Neural cell (in vitro differentiated cells): ENCODE results near the gene SERGEF. TPM values are rescaled to one million over a fixed set of nuclear protein-coding genes. Genes with fewer than 3 reads are reported as not detected.

Experiments used
- H2AFZ ChIP-seq: fragments of 200-600, 300-800 bp; sonication (generic), shearing (Covaris generic); 2 replicates; pipeline ENCODE4 v1.6.0; 2014; ENCODE audit warnings: low read depth, mild to moderate bottlenecking, antibody characterized with exemption, low read length, moderate library complexity
- H3F3A ChIP-seq: fragments of 200-600 bp; shearing (Covaris generic); 2 replicates; pipeline ENCODE4 v1.6.1; 2016; ENCODE audit warnings: mild to moderate bottlenecking, moderate library complexity, mixed read lengths, antibody characterized with exemption, low read length; ENCODE audit not compliant: insufficient read depth, poor library complexity, severe bottlenecking
- H3K27ac ChIP-seq: fragments of 200-600, 300-800 bp; sonication (generic), shearing (Covaris generic); 2 replicates; pipeline ENCODE4 v1.5.1; 2014; ENCODE audit warnings: mild to moderate bottlenecking, low read length, moderate library complexity
- H3K27me3 ChIP-seq: fragments of 300-800, 200-600 bp; sonication (generic), shearing (Covaris generic); 2 replicates; pipeline ENCODE4 v1.6.0; 2014; ENCODE audit warnings: mild to moderate bottlenecking, low read depth, low read length, moderate library complexity; ENCODE audit not compliant: insufficient read depth
- H3K36me3 ChIP-seq: fragments of 300-800, 200-600 bp; sonication (generic), shearing (Covaris generic); 2 replicates; pipeline ENCODE4 v1.5.1; 2014; ENCODE audit warnings: mild to moderate bottlenecking, antibody characterized with exemption, low read length, moderate library complexity; ENCODE audit not compliant: insufficient read depth
- H3K4me2 ChIP-seq: fragments of 300-800, 200-600 bp; sonication (generic), shearing (Covaris generic); 2 replicates; pipeline ENCODE4 v1.6.0; 2014; ENCODE audit warnings: mild to moderate bottlenecking, low read length
- H3K4me3 ChIP-seq: fragments of 300-800, 200-600 bp; sonication (generic), shearing (Covaris generic); 2 replicates; pipeline ENCODE4 v1.5.1; 2014; ENCODE audit warnings: mild to moderate bottlenecking, low read length, moderate library complexity
- H3K79me2 ChIP-seq: fragments of 200-600 bp; shearing (Covaris generic); replicated peaks from 2 replicates; pipeline ENCODE4 v1.6.0; 2014; ENCODE audit warnings: mild to moderate bottlenecking, low read length, moderate library complexity; ENCODE audit not compliant: insufficient read depth
- H3K9ac ChIP-seq: fragments of 300-800, 200-600 bp; sonication (generic), shearing (Covaris generic); 2 replicates; pipeline ENCODE4 v1.6.1; 2016; ENCODE audit warnings: mild to moderate bottlenecking, low read length, mixed read lengths
- H3K9me2 ChIP-seq: fragments of 200-600 bp; shearing (Covaris generic); 2 replicates; pipeline ENCODE4 v1.6.1; 2016; ENCODE audit warnings: mild to moderate bottlenecking, low read length, mixed read lengths; ENCODE audit not compliant: insufficient read depth
- H3K9me3 ChIP-seq: fragments of 200-600, 300-800 bp; sonication (generic), shearing (Covaris generic); 2 replicates; pipeline ENCODE4 v1.6.1; 2016; ENCODE audit warnings: mild to moderate bottlenecking, mixed run types, low read length, moderate library complexity, mixed read lengths
- H4K20me1 ChIP-seq: fragments of 200-600 bp; shearing (Covaris generic); 2 replicates; pipeline ENCODE4 v1.6.1; 2016; ENCODE audit warnings: mild to moderate bottlenecking, mixed run types; ENCODE audit not compliant: insufficient read depth
- CTCF ChIP-seq: fragments of 450-650 bp; IDR thresholded peaks from 2 replicates; pipeline ENCODE4 v1.5.1; 2014; ENCODE audit warnings: antibody characterized with exemption, mild to moderate bottlenecking, moderate library complexity; ENCODE audit not compliant: poor library complexity, severe bottlenecking
- EP300 ChIP-seq: fragments of 450-650 bp; conservative IDR thresholded peaks from 2 replicates; pipeline ENCODE4 v1.6.1; 2014; ENCODE audit warnings: antibody characterized with exemption, mild to moderate bottlenecking, moderate library complexity; ENCODE audit not compliant: poor library complexity, severe bottlenecking
- EZH2 ChIP-seq: fragments of 200-600, 300-800 bp; shearing (Covaris generic), sonication (generic); IDR thresholded peaks from 2 replicates; pipeline ENCODE4 v1.6.1; 2014; ENCODE audit warnings: antibody characterized with exemption, low read length, borderline replicate concordance, mild to moderate bottlenecking; ENCODE audit not compliant: insufficient read depth, poor library complexity, severe bottlenecking
- MXI1 ChIP-seq: fragments of 450-650 bp; conservative IDR thresholded peaks from 2 replicates; pipeline ENCODE4 v1.6.1; 2014; ENCODE audit warnings: antibody characterized with exemption, mild to moderate bottlenecking; ENCODE audit not compliant: poor library complexity, severe bottlenecking
- POLR2AphosphoS5 ChIP-seq: IDR thresholded peaks from 2 replicates; pipeline ENCODE4 v1.6.1; 2012
- RAD21 ChIP-seq: fragments of 450-650 bp; conservative IDR thresholded peaks from 2 replicates; pipeline ENCODE4 v1.6.1; 2014; ENCODE audit warnings: antibody characterized with exemption, mild to moderate bottlenecking, moderate library complexity
- REST ChIP-seq: IDR thresholded peaks from 2 replicates; pipeline ENCODE4 v1.6.1; 2012; ENCODE audit warnings: borderline replicate concordance
- SMC3 ChIP-seq: fragments of 450-650 bp; conservative IDR thresholded peaks from 2 replicates; pipeline ENCODE4 v1.6.1; 2014; ENCODE audit warnings: antibody characterized with exemption, mild to moderate bottlenecking, moderate library complexity; ENCODE audit not compliant: poor library complexity
- TAF1 ChIP-seq: IDR thresholded peaks from 2 replicates; pipeline ENCODE4 v1.6.1; 2012; ENCODE audit warnings: low read depth
- polyA plus RNA-seq: library from polyadenylated mRNA; depleted of rRNA; stranded (reverse); fragments of >200 nt; gene quantifications from 2 replicates; pipeline ENCODE4 v1.2.3, GENCODE V29; 2014

Gene SERGEF
- polyA plus RNA-seq, 1 donor from 2014 or later = 49.6 TPM

- Histone ChIP-seq H3K4me2 (no peak overlapping the region), H3K27ac (no peak overlapping the region), H3F3A (no peaks in the 10 kb centered on the region), H3K4me3 (no peak overlapping the region), H2AFZ (no peak overlapping the region), H3K27me3 (no peaks in the 10 kb centered on the region), H3K9ac (no peak overlapping the region), H3K9me2 (no peaks in the 10 kb centered on the region), H4K20me1 (no peaks in the 10 kb centered on the region), H3K79me2 (no peaks in the 10 kb centered on the region), H3K36me3 (no peaks in the 10 kb centered on the region), H3K9me3 (no peaks in the 10 kb centered on the region)
- no peak for TF ChIP-seq REST
- TF ChIP-seq CTCF = no peak
- TF ChIP-seq SMC3 = no peak
- no peak for TF ChIP-seq POLR2AphosphoS5
- no peak for TF ChIP-seq EP300
- no peak for TF ChIP-seq EZH2
- TF ChIP-seq TAF1 = no peak
- TF ChIP-seq MXI1 = no peak
- TF ChIP-seq RAD21 = no peak
These were observed 167.4 kb downstream of the SERGEF start for GRCh38 chr11:17845431-17845881.

- Histone ChIP-seq H3K27ac (no peak overlapping the region), H3F3A (no peaks in the 10 kb centered on the region), H3K36me3 (no peaks in the 10 kb centered on the region), H3K4me3 (no peak overlapping the region), H3K9me2 (no peaks in the 10 kb centered on the region), H3K4me2 (no peak overlapping the region), H2AFZ (no peak overlapping the region), H3K79me2 (no peaks in the 10 kb centered on the region), H3K9me3 (no peaks in the 10 kb centered on the region), H3K9ac (no peak overlapping the region), H4K20me1 (no peaks in the 10 kb centered on the region), H3K27me3 (no peaks in the 10 kb centered on the region)
- no peak for TF ChIP-seq TAF1
- no peak for TF ChIP-seq REST
- no peak for TF ChIP-seq EP300
- no peak for TF ChIP-seq CTCF
- no peak for TF ChIP-seq SMC3
- no peak for TF ChIP-seq EZH2
- TF ChIP-seq MXI1 = no peak
- no peak for TF ChIP-seq RAD21
- no peak for TF ChIP-seq POLR2AphosphoS5
These were observed 172.7 kb downstream of the SERGEF start for GRCh38 chr11:17840101-17840548.
